Ectodermal cell (in vitro differentiated cells): Measurements from ENCODE around the gene SAMD3.
"Not testable (repeated sequence)": the region's sequence is repeated elsewhere in the genome, so short reads cannot be mapped to it uniquely, and the experiment has no call there.

Experiments used
- H3K27ac ChIP-seq: 2 replicates; pipeline ENCODE4 v1.7.0; 2013; ENCODE audit warnings: mild to moderate bottlenecking, low read depth, low read length; ENCODE audit not compliant: insufficient read depth, poor library complexity, severe bottlenecking
- H3K27me3 ChIP-seq: 2 replicates; pipeline ENCODE4 v1.7.0; 2013; ENCODE audit warnings: mild to moderate bottlenecking, low read length; ENCODE audit not compliant: insufficient read depth, control insufficient read depth, poor library complexity, severe bottlenecking
- H3K36me3 ChIP-seq: one replicate; pipeline ENCODE4 v1.7.0; 2013; ENCODE audit warnings: low read length; ENCODE audit not compliant: control insufficient read depth, insufficient read depth
- H3K4me1 ChIP-seq: one replicate; pipeline ENCODE4 v1.7.0; 2013; ENCODE audit warnings: low read length; ENCODE audit not compliant: control insufficient read depth, insufficient read depth
- H3K4me3 ChIP-seq: 2 replicates; pipeline ENCODE4 v1.7.0; 2013; ENCODE audit warnings: low read depth, low read length, control low read depth; ENCODE audit not compliant: insufficient read depth
- H3K9me3 ChIP-seq: 2 replicates; pipeline ENCODE4 v1.7.0; 2013; ENCODE audit warnings: mild to moderate bottlenecking, low read length, moderate library complexity; ENCODE audit not compliant: control insufficient read depth
- WGBS, 2 experiments: methylation state at CpG; one replicate each; pipeline ENCODE4 v1.1.7; 2013; ENCODE audit warnings: missing lambda C conversion rate in 2 of 2; 5-methylcytosine and 5-hydroxymethylcytosine counted together

The SAMD3 gene

DNA sequence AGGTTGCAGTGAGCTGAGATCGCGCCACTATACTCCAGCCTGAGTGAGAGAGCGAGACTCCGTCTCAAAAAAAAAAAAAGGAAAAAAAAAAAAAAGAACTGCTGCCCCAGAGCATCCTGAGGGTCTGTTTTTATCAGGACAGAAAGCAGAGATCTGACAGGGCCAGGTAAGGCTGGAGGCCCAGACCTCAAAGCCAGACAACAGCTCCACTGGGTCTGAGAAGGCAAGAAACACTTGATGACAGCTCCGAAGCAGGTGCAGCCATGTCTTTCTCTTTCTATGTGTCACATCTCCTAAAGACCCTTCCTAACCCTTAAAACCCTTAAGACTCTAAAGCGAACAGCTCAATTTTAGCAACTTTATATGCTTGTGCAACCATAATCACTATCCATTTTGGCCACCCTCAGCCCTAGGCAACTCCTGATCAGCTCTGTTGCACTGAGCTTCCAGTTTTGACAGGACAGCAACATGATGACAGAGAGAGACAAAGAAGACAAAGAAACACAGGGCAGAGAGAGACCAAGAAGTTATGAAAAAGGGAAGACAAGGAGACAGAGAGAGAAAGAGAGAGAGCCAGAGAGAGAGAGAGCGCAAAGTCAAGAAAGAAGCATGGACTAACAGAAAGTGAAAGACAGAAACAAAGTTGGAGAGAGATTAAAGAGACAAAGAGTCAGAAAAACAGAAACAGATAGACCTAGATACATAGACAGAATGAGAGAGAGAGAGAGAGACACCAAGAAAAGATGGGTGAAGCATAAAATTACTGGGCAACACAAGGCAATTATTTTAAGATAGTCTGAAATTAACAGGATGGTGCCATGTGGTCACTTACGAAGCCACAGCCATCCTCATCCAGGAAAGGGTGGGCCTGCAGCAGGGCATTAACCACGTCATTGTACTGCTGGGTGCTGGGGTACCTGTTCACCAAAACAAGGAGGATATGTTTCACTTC, 39.2 kb downstream of the SAMD3 start:
- H3K4me1 ChIP-seq: no peaks in the 10 kb centered on the region
- 95 to 96% methylated on average over 9 of the region's 9 CpGs for WGBS, 2 experiments
- no peak overlapping the region for H3K27ac ChIP-seq
- H3K4me3 ChIP-seq: no peak overlapping the region
- no peaks in the 10 kb centered on the region for H3K27me3 ChIP-seq
- no peaks in the 10 kb centered on the region for H3K9me3 ChIP-seq
- no peaks in the 10 kb centered on the region for H3K36me3 ChIP-seq

DNA sequence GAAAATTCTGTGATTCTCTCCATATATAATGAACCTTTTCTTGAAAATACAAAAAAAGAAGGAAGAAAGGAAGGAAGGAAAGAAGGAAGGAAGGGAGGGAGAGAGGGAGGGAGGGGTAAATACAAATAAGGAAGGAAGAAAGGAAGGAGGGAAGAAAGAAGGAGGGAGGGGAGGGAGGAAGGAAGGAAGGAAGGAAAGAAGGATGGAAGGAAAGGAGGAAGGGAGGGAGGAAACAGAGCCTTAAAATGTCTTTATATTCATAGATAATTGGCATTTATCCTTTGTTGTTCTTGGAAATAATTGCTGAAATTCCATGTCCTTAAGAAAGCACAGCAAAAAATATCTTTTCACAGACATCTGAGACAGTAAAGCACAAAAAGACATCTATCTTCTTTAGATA, 40.3 kb downstream of the SAMD3 start:
- no peak overlapping the region for H3K27ac ChIP-seq
- H3K36me3 ChIP-seq: no peaks in the 10 kb centered on the region
- H3K4me1 ChIP-seq: no peaks in the 10 kb centered on the region
- H3K4me3 ChIP-seq: no peak overlapping the region
- no peaks in the 10 kb centered on the region for H3K27me3 ChIP-seq
- no peaks in the 10 kb centered on the region for H3K9me3 ChIP-seq

DNA sequence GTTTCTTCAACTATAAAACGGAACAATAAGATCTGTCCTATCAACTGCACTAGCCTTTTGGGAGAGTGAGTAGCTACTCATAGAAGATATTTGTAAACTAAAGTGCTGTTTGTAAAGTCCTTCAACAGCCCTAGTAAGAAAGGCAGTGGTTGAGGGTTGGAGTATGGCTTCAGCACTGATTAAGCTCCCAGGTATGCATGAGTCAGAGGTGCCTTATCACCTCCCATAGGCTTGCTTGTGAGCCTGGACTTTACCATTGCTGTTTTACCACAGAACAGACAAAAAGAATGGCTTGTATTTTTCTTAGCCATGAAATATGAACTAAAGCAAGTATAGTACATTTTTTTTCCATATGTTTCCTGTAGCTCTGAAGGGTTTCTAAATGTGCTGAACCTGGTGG, 44.1 kb downstream of the SAMD3 start:
- H3K9me3 ChIP-seq: no peaks in the 10 kb centered on the region
- H3K36me3 ChIP-seq: no peaks in the 10 kb centered on the region
- no peaks in the 10 kb centered on the region for H3K27me3 ChIP-seq
- no peak overlapping the region for H3K27ac ChIP-seq
- H3K4me1 ChIP-seq: no peaks in the 10 kb centered on the region
- WGBS, 2 experiments: 83 to 94% methylated on average over 1 of the region's 1 CpG
- no peak overlapping the region for H3K4me3 ChIP-seq

DNA sequence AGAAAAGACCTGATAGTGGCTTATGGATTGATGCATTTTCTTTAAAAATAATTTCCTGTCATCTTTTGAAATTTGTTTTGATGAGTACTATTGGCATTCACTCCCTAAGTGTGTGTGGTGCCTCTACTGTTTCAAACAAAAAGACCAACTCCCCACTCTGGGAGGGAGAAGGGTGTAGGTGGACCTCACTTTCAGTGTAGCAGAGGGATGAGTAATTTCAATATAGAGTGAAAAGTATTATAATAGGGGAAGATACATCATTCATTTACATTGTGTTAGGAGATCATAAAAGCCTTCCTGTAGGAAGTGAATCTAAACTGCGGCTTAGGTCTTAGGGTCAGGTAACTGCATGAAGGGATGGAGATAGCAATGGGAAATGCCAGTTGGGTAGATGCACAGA, 46.4 kb downstream of the SAMD3 start:
- Histone ChIP-seq H3K27ac (no peak overlapping the region), H3K4me3 (no peak overlapping the region), H3K4me1 (no peaks in the 10 kb centered on the region), H3K9me3 (no peaks in the 10 kb centered on the region), H3K36me3 (no peaks in the 10 kb centered on the region), H3K27me3 (no peaks in the 10 kb centered on the region)
- WGBS, 2 experiments: 86 to 95% methylated on average over 1 of the region's 1 CpG

DNA sequence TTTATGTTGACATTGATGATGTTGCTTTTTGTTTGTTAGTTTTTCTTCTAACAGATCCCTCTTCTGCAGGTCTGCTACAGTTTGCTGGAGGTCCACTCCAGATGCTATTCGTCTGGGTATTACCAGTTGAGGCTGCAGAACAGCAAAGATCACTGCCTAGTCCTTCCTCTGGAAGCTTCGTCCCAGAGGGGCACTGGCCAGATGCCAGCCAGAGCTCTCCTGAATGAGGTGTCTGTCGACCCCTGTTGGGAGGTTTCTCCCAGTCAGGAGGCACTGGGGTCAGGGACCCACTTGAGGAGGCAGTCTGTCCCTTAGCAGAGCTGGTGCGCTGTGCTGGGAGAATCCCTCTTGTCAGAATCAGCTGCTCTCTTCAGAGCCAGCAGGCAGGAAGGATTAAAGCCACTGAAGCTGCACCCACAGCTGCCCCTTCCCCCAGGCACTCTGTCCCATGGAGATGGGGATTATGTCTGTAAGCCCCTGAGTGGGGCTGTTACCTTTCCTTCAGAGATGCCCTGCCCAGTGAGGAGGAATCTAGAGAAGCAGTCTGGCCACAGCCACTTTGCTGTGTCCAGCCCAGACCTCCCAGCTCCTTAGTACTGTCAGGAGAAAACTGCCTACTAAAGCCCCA, 49.3 kb downstream of the SAMD3 start:
- 90 to 93% methylated on average over 4 of the region's 4 CpGs for WGBS, 2 experiments
- H3K27ac ChIP-seq, H3K27me3 ChIP-seq, H3K4me3 ChIP-seq, H3K4me1 ChIP-seq, H3K36me3 ChIP-seq, H3K9me3 ChIP-seq: not testable (repeated sequence)

DNA sequence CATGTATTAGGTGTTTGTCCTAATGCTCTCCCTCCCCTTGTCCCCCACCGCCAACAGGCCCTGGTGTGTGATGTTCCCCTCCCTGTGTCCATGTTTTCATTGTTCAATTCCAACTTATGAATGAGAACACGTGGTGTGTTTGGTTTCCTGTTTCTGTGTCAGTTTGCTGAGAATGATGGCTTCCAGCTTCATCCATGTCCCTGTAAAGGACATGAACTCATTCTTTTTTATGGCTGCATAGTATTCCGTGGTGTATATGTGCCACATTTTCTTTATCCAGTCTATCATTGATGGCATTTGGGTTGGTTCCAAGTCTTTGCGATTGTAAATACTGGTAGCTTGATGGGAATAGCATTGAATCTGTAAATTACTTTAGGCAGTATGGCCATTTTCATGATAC, 52.6 kb downstream of the SAMD3 start:
- WGBS, 2 experiments: 85 to 93% methylated on average over 4 of the region's 4 CpGs
- not testable (repeated sequence) for H3K27me3 ChIP-seq, H3K27ac ChIP-seq, H3K4me3 ChIP-seq, H3K9me3 ChIP-seq, H3K4me1 ChIP-seq, H3K36me3 ChIP-seq

DNA sequence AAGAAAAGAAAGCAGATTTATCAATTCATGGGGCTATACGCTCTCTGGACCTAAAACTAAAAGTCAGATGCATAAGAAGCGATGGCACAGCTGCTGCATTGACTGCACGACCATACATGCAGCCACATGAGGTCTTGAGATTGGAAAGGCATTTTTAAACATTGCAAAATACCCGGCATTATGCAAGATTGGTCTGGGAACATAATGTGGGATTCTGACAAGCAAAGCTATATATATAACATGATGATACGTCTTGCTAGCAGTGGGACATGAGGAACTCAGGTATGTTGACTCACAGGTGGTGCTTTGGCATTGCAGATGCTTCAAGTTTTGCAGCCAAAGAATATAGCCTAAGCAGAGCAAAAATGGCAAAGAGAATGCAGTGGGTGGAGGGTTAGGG, 55.1 kb downstream of the SAMD3 start:
- H3K4me3 ChIP-seq: no peak overlapping the region
- 95 to 97% methylated on average over 5 of the region's 5 CpGs for WGBS, 2 experiments
- H3K9me3 ChIP-seq: no peaks in the 10 kb centered on the region
- H3K27ac ChIP-seq: no peak overlapping the region
- no peaks in the 10 kb centered on the region for H3K27me3 ChIP-seq
- no peaks in the 10 kb centered on the region for H3K36me3 ChIP-seq
- no peaks in the 10 kb centered on the region for H3K4me1 ChIP-seq

DNA sequence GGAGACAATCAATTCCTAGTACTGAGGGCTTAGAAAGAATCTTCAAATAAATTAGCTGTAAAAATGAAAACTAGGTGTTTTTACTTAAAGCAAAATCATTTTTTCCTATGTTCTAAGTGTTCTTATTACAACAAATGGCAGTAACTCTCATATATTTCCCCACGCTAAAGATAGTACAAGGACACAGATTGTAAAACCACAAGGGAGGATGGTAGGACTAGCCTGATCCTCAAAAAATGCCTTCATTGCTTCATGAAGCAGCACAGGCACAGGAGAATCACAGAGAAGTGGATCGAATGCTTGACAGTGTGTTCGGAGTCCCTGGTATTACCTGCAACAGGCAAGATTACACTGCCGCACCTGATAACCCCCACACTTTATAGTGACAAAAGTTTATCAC, 58.5 kb downstream of the SAMD3 start:
- no peaks in the 10 kb centered on the region for H3K4me1 ChIP-seq
- no peak overlapping the region for H3K4me3 ChIP-seq
- H3K27ac ChIP-seq: no peak overlapping the region
- 69 to 74% methylated on average over 4 of the region's 4 CpGs for WGBS, 2 experiments
- H3K36me3 ChIP-seq: no peaks in the 10 kb centered on the region
- H3K27me3 ChIP-seq: no peaks in the 10 kb centered on the region
- H3K9me3 ChIP-seq: no peaks in the 10 kb centered on the region

DNA sequence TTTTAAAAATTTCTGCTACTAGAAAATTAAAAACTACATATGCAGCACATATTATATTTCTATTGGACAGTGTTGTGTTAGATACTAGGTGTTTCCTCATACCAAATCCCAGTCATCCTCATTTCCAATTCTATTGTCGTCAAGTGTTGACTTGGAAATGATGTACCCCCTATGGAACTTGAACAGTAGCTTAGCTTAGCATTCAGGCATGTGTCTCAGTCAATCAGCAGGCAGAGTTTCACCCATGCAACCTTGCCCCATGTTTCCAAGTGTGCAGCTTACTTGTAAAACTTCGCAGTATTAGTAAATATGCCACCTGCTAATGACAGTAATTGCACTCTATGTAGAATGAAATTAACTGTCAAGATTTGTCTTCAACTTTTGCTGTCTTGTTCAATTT, 59.5 kb downstream of the SAMD3 start:
- no peaks in the 10 kb centered on the region for H3K4me1 ChIP-seq

DNA sequence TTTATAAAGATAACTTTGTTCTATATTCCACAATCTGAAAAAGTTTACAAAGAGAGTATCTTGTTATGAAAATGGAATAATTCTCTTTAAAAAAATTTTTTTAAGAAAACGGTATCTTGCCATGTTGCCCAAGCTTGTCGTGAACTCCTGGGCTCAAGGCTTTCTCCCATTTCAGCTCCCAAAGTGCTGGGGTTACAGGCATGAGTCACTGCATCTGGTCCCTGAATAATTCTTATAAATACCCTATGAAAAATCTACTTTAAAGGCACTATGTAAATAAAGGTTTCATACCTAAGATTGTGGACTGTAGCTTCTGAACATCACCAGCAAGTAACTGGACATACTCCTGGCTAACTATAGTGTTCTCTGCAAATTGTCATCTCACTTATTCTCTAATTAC, 60.3 kb downstream of the SAMD3 start:
- Histone ChIP-seq H3K27me3 (no peaks in the 10 kb centered on the region), H3K36me3 (no peaks in the 10 kb centered on the region), H3K27ac (no peak overlapping the region), H3K4me3 (no peak overlapping the region), H3K4me1 (no peaks in the 10 kb centered on the region), H3K9me3 (no peaks in the 10 kb centered on the region)
- WGBS, 2 experiments: 97 to 98% methylated on average over 2 of the region's 2 CpGs

More for the DNA sequence above, 59.5 kb downstream of the SAMD3 start:
- no peak overlapping the region for H3K27ac ChIP-seq
- H3K9me3 ChIP-seq: no peaks in the 10 kb centered on the region
- no peaks in the 10 kb centered on the region for H3K36me3 ChIP-seq
- H3K4me3 ChIP-seq: no peak overlapping the region
- 84 to 96% methylated on average over 2 of the region's 2 CpGs for WGBS, 2 experiments
- no peaks in the 10 kb centered on the region for H3K27me3 ChIP-seq
